Activated gamma-delta T cell (primary cell): ENCODE data around the gene TPRA1.

Experiments used
- DNase-seq: peaks from one replicate; lab custom pipeline; 2025; lab: John Stamatoyannopoulos, UW
- total RNA-seq, 2 donors: gene quantifications; one replicate each; lab custom pipeline; 2026; lab: John Stamatoyannopoulos, UW

Gene TPRA1
- total RNA-seq, result 43.7 to 44.9 reads per million in 2 donors

DNA sequence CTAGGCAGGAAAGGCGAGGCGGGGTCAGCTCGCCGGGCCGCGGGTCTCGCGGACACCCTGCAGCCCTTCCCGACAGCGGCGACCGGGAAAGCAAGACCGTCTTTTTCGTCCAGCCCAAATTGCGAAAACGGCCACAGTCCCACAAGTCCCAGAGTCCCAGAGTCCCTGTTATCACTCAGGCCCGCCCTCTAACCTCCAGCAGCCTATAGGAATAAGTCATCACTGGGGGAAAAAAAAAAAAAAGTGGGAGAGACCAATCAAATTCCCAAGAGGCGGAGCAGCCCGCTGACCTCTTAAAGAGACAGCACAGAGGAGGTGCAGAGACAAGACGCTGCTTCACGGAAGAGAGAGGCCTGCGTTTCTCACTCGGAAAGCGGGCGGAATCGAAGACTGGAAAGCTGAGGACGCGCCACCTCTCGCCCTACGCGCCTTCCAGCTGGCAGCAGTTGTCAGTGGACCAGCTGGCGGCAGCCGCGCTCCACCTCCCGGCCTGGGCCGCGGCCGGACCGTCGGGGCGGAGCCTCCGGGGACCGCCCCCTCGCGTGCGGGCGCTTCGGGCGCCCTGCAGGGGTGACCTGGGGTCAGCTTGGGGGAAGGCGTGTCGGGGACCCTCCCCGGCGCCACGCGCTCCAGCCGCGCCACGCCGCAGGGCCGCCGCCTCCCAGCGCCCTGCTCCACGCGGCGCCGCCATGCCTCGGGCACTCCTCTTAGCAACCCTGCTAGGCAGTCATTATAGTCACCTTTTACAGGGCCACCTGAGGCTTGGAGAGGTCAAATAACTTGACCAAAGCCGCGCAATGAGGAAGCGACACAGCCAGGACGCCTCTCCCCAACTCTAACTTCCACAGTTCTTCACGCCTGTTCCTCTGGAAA lies at the start of gene TPRA1:
Gene TPRA1 (minus strand): TSS at position 141 of the 873 bp plus-strand sequence. CDS start 10,587 bp downstream, outside the sequence.
- DNase-seq, result peak; percentile 59

DNA sequence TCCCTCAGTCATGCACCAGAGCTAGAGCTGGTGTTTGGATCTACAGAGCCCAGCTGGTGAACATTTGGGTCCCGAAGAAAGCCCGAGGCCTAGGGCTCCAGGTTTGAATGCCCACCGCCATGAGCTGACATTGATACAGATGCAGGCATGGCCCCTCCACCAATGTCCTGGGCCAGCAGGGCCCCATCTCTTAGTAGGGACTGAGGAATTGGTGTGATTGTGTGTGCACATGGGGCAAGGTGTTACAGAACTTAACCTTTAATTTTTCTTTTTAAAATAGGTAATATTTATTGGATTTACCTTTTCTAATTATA lies 49.5 kb upstream of the TPRA1 start:
- DNase-seq, result no peak

DNA sequence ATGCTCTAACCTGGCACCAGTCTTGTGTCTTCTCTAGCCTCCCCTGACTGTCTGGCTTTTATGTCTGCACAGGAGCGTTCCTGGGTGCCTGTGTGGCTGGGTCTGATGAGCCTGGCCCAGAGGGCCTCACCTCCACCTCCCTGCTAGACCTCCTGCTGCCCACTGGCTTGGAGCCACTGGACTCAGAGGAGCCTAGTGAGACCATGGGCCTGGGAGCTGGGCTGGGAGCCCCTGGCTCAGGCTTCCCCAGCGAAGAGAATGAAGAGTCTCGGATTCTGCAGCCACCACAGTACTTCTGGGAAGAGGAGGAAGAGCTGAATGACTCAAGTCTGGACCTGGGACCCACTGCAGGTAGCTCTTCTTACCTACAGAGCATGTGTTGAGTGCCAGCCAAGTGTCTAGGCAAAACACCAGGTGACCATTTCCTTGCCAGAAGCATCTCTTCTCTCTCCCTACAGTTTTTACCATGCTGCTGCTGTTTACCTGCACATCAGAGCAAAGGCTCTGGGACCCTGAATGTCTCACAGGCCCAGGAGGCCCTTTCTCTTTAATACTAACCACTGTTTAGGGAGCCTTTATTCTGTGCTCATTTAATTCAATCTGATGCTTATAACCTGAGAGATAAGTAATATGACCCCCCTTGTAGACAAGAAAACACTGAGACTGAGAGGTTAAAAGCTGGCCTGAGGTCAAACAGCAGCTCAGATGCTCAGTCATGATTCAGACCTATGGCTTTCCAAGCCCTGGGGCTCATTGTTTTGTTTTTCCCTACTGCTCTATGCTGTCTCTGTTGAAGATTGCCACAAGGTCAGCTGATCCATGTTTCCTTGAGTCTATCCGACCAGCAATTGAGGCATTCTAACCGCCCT lies 48.9 kb upstream of the TPRA1 start:
- DNase-seq, result no peak

DNA sequence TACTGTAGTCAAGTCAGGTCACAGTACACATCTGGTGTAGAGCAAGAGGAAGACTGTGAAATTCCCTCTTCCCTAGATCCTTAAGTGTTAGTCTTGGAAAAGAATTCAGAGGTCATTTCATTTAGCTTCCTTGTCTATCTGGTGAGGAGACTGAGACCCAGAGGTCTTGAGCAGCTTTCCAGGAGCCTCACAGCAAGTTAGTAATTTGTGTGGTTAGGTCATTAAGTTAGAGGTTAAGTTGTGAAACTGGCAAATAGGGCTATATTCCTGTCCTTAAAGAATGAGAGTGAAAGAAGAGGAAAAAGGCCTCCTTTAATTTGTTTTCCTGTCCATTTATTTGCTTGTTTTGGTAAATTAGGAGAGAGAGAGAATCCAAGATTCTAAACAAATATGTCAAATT lies 47.4 kb upstream of the TPRA1 start:
- DNase-seq, result no peak

DNA sequence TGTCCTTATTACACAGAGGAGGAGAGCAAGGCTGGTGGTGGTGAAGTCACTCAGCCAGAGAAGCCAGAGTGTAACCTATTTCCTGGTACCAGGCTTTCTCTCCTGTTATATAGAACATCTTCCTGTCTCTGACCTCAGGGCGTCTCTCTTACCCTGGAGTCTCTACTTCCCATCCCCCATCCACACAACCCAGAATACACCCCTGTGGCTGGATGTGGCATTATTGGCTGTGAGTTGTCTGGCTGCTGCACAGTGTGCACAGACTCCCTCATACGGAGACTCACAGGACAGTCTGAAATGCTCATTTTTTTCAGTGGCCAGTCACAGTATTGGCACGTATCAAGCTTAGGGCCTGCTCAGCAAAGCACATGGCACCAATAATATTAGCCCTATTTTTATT lies 47.0 kb upstream of the TPRA1 start:
- DNase-seq, result no peak

DNA sequence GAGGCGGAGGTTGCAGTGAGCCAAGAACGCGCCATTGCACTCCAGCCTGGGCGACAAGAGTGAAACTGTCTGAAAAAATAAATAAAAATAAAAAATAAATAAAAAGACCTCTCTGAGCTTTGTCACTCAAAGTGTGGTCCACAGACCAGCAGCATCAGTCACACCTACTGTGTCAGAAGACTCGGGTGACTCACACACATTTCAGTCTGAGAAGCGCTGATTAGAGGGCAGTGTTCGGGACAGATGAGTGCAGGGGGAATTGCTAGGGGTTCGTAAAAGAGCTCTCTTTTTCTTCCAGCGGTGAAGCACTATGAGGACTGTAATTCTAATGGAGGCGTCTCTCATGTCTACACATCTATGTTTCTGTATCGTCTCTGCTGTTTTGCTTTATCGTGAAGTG lies 44.1 kb upstream of the TPRA1 start:
- DNase-seq, result no peak

DNA sequence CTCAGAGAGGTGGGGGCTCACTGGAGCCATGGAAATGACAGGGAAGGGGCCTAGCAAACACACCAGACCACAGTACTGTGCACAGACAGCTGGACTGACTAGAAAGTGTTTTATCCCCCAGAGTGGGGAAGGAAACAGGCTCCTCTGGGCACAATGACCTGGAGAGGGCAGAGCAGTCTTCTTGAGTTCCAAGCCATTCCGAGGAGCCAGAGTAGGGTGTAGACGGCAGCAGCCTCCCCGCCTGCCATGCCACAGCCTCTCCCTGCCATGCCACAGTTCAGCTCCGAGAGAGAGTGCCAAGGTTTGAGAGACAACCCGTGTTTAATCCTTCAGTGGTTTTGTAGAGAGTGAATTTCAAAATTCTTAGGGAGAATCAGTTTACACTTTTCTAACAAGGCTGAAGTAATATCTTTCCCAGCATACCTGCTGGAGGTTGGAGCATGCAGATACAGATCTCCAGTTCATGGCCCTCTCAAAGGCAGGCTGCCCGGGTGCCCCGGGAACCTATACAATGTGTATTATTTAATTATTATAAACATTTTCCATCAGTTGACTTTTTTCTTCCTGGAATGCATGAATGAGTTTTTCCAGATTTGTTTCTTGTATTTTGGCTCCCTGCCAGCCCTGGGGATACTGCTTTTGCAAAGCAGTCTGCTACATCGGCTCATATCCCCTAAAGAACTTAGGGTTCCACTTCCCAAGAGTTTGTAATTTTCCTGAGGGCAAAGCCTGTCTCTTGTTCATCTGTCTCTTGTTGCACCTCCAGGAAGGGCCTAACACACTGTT lies 41.7 kb upstream of the TPRA1 start:
- DNase-seq, result no peak

DNA sequence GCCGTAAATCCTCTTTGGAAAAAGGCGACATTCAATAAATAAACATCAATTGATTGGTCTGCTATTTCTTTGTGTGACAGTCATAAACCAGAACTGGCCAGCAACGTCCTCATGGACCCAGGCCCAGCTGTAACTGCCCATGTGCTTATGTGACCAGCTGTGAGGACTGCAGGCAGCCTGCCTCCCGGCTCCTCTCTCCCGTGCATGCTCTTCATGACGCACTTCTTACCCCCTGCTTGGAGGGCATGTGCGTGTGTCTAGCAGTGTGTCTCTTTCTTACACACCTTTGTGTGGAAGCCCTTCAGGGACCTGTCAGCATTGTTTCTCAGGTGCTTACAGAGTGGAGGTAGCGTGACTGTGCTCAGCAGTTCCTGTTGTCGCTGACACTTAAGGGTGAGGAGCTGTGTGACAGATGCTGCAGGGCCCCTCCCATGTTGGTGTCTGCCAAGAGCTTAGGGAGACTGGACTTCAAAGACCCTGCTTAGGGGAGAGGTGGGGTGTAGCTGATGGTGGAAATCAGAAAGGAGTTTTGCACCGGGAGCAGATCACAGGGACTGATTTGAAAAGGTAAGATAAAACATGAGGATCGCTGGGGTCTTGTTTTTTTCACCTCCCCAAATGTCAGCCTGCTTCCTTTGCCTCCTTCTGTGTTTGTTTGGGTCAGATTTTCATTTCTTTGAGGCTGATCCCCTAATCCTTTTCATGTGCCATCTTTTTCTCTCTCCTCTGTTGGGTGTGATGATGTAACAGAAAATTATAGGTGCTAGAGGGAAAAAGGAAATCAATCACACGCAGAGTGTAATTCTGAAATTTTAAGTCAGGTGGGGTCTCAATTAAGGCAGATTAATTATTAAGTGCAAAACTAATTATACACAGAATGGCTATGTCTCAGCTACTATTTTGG lies 40.5 kb upstream of the TPRA1 start:
- no peak for DNase-seq

DNA sequence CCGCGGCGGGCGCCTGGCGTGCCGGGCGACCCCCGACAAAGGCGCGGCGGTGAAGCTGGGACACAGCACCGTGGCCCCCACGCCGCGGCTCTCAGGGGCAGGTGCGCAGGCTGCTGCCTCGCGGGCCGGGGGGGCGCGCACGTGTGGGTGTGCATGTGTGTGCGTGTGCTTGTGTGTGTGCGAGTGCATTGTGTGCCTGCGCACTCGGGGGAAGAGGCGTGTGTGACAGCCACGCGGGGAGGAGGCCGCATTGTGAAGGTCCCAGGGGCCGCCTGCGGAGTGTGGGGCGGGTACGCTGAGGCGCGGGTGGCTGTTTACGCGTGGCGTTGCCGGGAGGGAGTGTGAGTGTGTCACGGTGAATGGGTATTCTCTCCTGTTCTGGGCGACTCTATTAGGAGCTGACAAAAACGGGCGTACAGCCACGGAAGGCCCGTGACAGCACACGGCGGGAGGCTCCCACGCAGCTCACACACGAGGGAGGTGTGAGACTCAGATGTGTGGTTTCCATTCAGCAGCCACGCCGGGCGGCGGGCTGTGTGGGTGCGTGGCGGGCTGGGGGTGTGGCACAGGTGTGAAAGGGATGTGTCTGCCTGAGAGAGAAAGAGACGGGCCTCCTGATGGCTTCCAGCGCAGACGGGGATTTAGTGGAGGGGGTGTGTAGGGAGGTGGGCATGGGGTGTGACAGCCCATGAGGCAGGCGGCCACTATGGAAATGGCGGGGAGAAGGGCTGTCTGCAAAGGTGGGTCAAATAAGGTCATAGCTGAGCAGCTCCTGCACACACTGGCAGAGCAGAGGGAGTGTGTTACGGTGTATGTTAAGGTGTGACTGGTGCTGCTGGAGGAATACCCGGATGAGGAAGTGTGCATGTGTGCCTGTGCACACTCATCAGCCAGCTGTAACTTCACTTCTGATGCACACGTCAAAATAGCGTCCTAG lies 39.2 kb upstream of the TPRA1 start:
- DNase-seq, result peak; percentile 56

DNA sequence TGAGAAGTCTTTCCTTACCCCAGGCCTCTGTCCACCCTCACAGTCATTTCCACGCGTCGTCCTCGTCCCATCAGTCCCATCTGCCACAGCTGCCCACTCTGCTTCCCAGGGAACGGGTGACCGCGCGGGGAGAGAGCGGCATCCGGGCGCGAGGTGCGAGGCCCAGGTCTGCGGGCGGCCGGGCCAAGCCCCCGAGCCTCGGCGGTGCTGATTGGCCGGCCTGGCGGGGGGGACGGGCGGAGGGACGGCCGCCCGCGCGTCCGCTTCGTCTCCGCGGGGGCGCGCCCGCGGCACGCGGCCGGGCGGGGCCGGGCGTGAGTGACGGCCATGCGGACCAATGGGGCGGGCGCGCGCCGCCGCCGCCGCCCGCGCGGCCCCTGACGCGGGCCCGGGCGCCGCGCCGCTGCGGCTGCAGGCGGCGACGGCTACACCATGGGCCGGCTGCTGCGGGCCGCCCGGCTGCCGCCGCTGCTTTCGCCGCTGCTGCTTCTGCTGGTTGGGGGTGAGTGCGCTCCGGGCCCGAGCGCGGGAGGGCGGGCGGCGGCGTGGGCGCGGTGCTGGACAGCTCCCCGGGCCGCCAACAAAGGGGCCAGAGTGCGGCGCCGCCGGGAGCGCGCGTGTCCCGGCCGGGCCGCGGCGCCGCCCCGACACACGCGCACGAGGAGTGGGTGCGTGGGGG lies 38.4 kb upstream of the TPRA1 start, which contains the start of gene PODXL2:
Gene PODXL2 (plus strand): TSS at position 398 of the 679 bp plus-strand sequence. CDS start 35 bp downstream, at position 433.
- DNase-seq, result peak; percentile 22

DNA sequence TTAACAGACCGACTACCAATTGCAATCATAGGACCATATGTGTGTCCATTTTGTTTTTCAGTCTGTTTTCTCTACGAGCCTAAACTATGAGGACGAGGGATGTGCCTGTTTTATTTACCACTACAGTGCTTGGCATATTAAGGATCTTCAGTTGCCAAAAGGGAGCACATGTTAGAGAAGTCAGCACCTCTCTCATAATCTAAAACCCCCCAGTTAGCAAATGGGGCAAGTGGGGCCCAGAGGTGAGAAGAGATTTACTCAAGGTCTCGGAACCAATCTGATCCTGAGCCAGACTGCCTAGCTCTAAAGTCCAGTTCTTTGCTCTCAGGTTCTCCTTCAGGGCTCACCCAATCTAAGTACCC lies 37.9 kb upstream of the TPRA1 start:
- no peak for DNase-seq

DNA sequence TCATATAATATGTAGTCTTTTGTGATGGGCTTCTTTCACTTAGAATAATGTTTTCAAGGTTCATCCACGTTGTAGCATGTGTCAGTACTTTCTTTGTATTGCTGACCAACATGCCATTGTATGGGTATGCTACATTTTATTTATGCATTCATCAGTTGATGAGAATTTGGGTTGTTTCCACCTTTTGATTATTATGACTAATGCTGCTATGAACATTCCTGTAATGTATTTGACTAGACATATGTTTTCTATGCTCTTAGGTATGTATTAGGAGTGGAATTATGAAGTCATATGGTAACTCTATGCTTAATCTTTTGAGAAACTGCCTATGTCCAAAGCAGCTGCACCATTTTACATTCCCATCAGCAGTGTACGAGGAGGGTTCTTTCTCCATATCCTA lies 35.3 kb upstream of the TPRA1 start:
- DNase-seq, result no peak

DNA sequence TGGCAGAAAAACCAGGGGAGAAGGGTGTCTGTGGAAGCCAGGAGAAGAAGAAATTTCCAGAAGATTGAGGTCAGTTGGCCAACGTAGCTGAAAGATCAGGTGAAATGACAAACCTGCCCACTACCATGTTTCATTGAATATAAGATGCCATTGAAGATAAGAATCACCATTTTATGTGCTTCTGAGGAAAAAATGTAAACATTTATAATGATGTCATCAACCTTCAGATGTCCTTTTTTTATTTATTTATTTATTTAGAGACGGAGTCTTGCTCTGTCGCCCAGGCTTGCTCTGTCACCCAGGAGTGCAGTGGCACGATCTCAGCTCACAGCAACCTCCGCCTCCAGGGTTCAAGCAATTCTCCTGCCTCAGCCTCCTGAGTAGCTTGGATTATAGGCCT lies 33.5 kb upstream of the TPRA1 start:
- DNase-seq, result no peak

DNA sequence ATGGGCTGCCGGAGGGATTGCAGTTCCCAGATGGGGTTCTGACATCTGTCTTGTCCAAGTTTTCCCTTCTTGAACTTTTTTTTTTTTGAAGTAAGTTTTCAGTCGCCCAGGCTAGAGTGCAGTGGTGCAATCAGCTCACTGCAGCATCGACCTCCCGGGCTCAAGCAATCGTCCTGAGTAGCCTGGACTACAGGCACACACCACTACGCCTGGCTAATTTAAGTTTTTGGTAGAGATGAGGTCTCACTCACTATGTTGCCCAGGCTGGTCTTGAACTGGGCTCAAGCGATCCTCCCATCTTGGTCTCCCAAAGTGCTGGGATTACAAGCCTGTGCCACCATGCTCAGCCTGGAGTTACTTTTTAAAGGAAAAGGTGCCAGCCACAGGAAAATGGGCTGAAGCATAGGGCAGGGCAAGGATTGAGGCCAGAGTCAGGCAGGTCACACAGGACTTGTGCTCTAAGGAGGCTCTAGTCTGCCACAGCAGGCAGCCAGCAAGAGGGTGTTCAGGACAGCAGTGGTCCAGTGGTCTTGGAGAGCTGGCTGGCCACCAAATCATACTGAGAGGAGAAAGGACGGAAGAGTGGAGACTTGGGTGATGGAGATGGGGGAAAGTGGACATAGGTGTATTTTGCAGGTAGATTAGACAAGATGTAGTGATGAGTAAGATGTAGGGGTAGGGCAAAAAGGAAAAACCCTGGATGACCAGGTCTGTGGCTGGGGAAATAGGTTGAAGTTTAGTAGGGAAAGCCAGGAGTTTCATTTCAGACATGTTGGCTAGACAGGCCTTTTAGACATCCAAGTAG lies 32.4 kb upstream of the TPRA1 start:
- no peak for DNase-seq

DNA sequence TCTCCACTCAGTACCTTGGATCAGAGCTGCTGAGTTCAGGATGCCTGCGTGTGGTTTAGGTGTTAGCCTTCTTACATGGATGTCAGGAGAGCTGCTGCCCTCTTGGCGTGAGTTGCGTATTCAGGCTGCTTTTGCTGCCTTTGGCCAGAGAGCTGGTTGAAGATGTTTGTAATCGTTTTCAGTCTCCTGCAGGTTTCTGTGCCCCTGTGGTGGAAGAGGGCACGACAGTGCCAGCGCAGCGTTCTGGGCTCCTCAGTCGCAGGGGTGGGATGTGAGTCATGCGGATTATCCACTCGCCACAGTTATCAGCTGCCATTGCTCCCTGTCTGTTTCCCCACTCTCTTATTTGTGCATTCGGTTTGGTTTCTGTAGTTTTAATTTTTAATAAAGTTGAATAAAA lies 31.5 kb upstream of the TPRA1 start:
- no peak for DNase-seq

DNA sequence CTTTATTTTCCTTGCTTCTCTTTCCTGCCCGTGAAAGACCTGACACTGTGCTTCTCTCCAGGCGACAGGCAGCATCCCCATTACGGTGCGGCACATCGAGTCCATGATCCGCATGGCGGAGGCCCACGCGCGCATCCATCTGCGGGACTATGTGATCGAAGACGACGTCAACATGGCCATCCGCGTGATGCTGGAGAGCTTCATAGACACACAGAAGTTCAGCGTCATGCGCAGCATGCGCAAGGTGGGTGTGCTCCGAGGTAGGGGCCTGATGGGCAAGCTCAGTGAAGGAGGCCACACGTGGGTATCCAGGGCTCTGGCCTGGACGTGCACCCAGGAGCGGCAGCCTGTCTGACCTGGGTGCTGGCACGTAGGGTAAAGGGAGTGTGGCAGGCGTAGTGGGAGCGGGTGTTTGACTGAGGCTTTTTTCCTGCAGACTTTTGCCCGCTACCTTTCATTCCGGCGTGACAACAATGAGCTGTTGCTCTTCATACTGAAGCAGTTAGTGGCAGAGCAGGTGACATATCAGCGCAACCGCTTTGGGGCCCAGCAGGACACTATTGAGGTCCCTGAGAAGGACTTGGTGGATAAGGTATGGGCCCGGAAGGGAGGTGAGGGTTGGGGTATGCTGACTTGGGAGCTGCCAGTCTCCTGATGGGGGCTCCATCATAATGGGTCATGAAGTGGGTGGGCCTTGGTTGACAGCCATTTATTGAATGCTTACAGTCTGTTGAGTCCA lies 30.3 kb upstream of the TPRA1 start:
- DNase-seq, result no peak

DNA sequence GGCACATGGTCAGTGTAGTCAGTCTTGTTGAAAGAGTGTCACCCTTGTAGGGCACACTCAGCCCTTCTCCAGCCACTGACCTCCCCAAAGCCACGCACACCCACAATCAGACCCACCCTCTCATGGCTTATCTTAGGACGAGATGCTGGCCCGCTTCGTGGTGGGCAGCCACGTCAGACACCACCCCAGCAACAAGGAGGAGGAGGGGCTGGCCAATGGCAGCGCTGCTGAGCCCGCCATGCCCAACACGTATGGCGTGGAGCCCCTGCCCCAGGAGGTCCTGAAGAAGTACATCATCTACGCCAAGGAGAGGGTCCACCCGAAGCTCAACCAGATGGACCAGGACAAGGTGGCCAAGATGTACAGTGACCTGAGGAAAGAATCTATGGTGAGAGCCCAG lies 28.4 kb upstream of the TPRA1 start:
- no peak for DNase-seq
